GM12874 (cell line): ENCODE data around the gene FHIT.

Experiments
- CTCF ChIP-seq: IDR thresholded peaks from 2 replicates; pipeline ENCODE4 v1.5.1; 2011; ENCODE audit warnings: low read depth, mild to moderate bottlenecking, control low read depth, low read length, moderate library complexity; ENCODE audit not compliant: insufficient read depth

The FHIT gene

GRCh38 chr3:60803216-60804173, 447.8 kb downstream of the FHIT start:
- no peak for TF ChIP-seq CTCF

- TF ChIP-seq CTCF = no peak
Measured at GRCh38 chr3:60801307-60801706, 449.9 kb downstream of the FHIT start.

GRCh38 chr3:60798456-60798855, 452.8 kb downstream of the FHIT start:
- TF ChIP-seq CTCF = no peak

GRCh38 chr3:60792249-60792852, 458.9 kb downstream of the FHIT start:
- TF ChIP-seq CTCF = no peak

GRCh38 chr3:60788185-60788584, 463.1 kb downstream of the FHIT start:
- TF ChIP-seq CTCF = no peak

- TF ChIP-seq CTCF = no peak
Measured at GRCh38 chr3:60781935-60782334, 469.3 kb downstream of the FHIT start.

GRCh38 chr3:60779637-60780036, 471.6 kb downstream of the FHIT start:
- TF ChIP-seq CTCF = no peak
